BLaER1 treated with 17β-estradiol and CSF1 and Interleukin-3, amounts not matched to agents 10 nM and 100 nM (cell line): ENCODE results near the gene RBM15B.

Experiments
- H3K27ac ChIP-seq, 11 experiments: shearing (Covaris generic); formaldehyde crosslinking; 2 replicates each; pipeline ENCODE4 v1.8.1; 2022
- H3K27me3 ChIP-seq, 11 experiments: shearing (Covaris generic); formaldehyde crosslinking; 2 replicates each; pipeline ENCODE4 v1.8.1; 2022
- H3K36me3 ChIP-seq, 11 experiments: shearing (Covaris generic); formaldehyde crosslinking; 2 replicates each; pipeline ENCODE4 v1.8.1; 2022
- H3K4me1 ChIP-seq, 10 experiments: shearing (Covaris generic); formaldehyde crosslinking; 2 replicates each; pipeline ENCODE4 v1.8.1; 2022
- H3K4me2 ChIP-seq, 11 experiments: shearing (Covaris generic); formaldehyde crosslinking; 2 replicates each; pipeline ENCODE4 v1.8.1; 2022
- H3K4me3 ChIP-seq, 10 experiments: shearing (Covaris generic); formaldehyde crosslinking; 2 replicates each; pipeline ENCODE4 v1.8.1; 2022
- H3K9ac ChIP-seq, 11 experiments: shearing (Covaris generic); formaldehyde crosslinking; 2 replicates each; pipeline ENCODE4 v1.8.1; 2022
- H3K9me3 ChIP-seq, 11 experiments: shearing (Covaris generic); formaldehyde crosslinking; replicated peaks in 1 of 11; 2 replicates each; pipeline ENCODE4 v1.8.1; 2022
- H4K20me1 ChIP-seq, 11 experiments: shearing (Covaris generic); formaldehyde crosslinking; 2 replicates each; pipeline ENCODE4 v1.8.1; 2022
- Cebpa-rat ChIP-seq, 11 experiments: shearing (Covaris generic); IDR thresholded peaks; 2 replicates each; pipeline ENCODE4 v1.8.1; 2022

Gene RBM15B

DNA sequence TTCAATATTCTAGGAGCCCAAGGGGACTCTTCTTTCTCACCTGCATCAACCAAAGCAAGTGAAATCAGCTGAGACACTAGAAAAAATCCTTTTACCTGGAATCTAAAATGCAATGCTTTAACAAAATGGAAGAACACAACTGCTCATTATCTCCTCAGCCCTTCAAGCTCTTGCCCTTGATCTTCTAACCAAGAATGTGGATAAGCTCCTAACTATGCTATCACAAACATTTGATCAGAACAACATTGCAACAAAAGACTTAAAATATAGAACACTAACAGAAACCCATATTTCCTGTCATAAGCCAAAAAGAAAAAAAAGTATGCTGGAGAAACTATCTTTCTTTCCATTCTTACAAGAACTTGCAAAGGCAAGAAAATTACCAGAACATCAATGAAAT lies 12.6 kb downstream of the RBM15B start:
- no peaks in the 10 kb centered on the region for H3K9me3 ChIP-seq
- peak overlapping the region in 1 of 11 experiments; percentile 17; a peak in 2 of 22 replicates for H3K9ac ChIP-seq
- H3K27ac ChIP-seq: no peak overlapping the region; a peak in 1 of 22 replicates
- H3K36me3 ChIP-seq: peaks cover 45 to 99% (median 93%) of the 10 kb centered on the region in 11 experiments; a peak in 21 of 22 replicates
- TF ChIP-seq Cebpa-rat (IDR thresholded peaks at IDR 0.05): no peak
- H3K4me1 ChIP-seq: peaks cover 0 to 54% (median 11%) of the 10 kb centered on the region in 10 experiments; a peak in 13 of 20 replicates
- H3K4me3 ChIP-seq: no peak overlapping the region
- H3K27me3 ChIP-seq: no peaks in the 10 kb centered on the region
- H3K4me2 ChIP-seq: peak overlapping the region in 2 of 11 experiments; percentile 74 to 78; a peak in 4 of 22 replicates
- H4K20me1 ChIP-seq: peaks cover 0 to 68% (median 15%) of the 10 kb centered on the region in 11 experiments; a peak in 18 of 22 replicates

DNA sequence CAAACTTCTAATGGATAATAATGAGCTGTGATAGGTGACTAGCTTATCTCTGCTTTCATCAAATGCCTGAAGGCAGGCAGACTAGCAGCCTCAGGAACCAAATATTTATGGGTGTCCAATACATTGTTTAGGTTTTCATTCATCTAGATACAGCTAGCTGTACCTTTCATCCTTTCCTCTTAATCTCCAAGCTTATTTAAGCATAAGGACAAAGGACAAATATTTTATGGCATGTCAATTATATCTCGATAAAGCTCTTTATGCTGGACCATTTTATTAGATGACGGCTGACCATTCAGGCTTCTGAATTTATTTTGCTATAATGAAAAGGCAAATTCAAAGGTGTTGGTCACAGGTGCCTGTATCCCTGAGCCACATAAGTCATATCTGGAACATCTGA lies 16.9 kb downstream of the RBM15B start:
- TF ChIP-seq Cebpa-rat (IDR thresholded peaks at IDR 0.05): no peak
- no peak overlapping the region for H3K4me2 ChIP-seq
- peaks cover 0 to 57% (median 12%) of the 10 kb centered on the region in 11 experiments; a peak in 12 of 22 replicates for H4K20me1 ChIP-seq
- H3K36me3 ChIP-seq: peaks cover 77 to 100% (median 98%) of the 10 kb centered on the region in 11 experiments
- H3K4me1 ChIP-seq: peaks cover 0 to 12% (median 0%) of the 10 kb centered on the region in 10 experiments; a peak in 8 of 20 replicates
- H3K9ac ChIP-seq: no peak overlapping the region
- no peak overlapping the region for H3K4me3 ChIP-seq
- no peak overlapping the region for H3K27ac ChIP-seq
- H3K27me3 ChIP-seq: no peaks in the 10 kb centered on the region
- no peaks in the 10 kb centered on the region for H3K9me3 ChIP-seq

DNA sequence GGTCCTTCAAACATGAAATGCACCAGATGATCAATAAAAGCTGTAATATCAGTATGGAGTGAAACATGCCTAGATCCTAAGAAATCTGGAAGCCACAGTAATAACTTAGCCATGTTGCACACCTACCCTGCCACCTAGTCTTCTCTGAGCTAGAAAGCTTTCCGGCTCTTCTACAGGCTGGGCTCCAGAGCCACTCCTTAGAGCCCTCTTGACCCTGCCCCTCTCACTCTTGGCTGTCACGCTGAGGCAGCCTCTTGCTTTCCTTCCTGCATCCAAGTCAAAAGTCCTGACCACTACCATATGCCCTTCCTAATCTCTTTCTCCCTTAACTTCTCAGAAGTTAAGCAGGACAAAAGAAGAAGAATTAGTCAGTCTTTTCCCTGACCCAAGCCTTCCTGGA lies 17.7 kb downstream of the RBM15B start:
- no peak overlapping the region for H3K9ac ChIP-seq
- no peak overlapping the region for H3K27ac ChIP-seq
- H3K4me3 ChIP-seq: no peak overlapping the region
- peaks cover 0 to 50% (median 12%) of the 10 kb centered on the region in 11 experiments; a peak in 12 of 22 replicates for H4K20me1 ChIP-seq
- H3K36me3 ChIP-seq: peaks cover 80 to 100% (median 98%) of the 10 kb centered on the region in 11 experiments
- TF ChIP-seq Cebpa-rat (IDR thresholded peaks at IDR 0.05): no peak
- H3K9me3 ChIP-seq: no peaks in the 10 kb centered on the region
- peaks cover 0 to 4% (median 0%) of the 10 kb centered on the region in 10 experiments; a peak in 4 of 20 replicates for H3K4me1 ChIP-seq
- no peak overlapping the region for H3K4me2 ChIP-seq
- H3K27me3 ChIP-seq: no peaks in the 10 kb centered on the region

DNA sequence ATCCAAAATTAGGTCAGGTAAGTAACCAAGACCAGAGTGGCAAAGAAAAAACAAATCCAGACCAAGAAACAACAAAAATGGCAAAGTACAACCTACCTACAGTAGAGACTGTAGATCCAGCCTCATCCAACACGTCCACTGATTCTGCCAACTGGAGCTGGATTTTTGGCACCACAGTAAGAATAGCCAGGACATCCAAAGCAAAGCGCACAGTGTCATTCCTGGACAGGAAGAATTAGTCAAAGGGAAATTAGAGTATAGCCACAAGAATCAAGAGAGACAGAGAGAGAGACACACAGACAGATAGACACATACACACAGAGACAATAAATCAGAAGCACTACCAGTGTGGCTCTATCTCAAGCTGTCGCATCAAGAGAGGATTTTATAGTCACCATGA lies 31.1 kb downstream of the RBM15B start:
- no peaks in the 10 kb centered on the region for H3K4me1 ChIP-seq
- no peaks in the 10 kb centered on the region for H3K27me3 ChIP-seq
- no peak overlapping the region for H3K4me2 ChIP-seq
- no peak overlapping the region for H3K27ac ChIP-seq
- H3K36me3 ChIP-seq: peaks cover 84 to 100% (median 98%) of the 10 kb centered on the region in 11 experiments
- TF ChIP-seq Cebpa-rat (IDR thresholded peaks at IDR 0.05): no peak
- peaks cover 0 to 11% (median 0%) of the 10 kb centered on the region in 11 experiments; a peak in 5 of 22 replicates for H4K20me1 ChIP-seq
- no peaks in the 10 kb centered on the region for H3K9me3 ChIP-seq
- no peak overlapping the region for H3K4me3 ChIP-seq
- no peak overlapping the region; a peak in 1 of 22 replicates for H3K9ac ChIP-seq

DNA sequence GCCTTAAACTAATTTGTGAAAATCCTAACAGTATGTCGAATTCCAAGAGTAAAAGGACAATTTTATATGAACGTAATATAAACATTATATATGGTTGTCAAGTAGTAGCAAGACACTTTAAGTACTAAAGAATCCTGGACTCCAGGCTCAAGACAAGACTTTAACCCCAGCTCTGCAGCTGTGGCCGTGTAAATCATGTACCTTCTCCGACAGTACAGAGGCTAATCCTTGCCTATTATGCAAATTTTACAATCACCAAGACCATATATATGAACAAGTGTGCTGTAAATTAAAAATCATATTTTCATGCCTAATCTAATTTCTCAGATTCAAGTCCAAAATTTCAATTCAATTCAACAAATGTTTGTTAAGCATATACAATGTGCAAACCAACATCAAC lies 35.8 kb downstream of the RBM15B start:
- H3K27ac ChIP-seq: no peak overlapping the region
- H3K36me3 ChIP-seq: peaks cover 85 to 100% (median 98%) of the 10 kb centered on the region in 11 experiments
- H3K27me3 ChIP-seq: no peaks in the 10 kb centered on the region
- H3K4me1 ChIP-seq: no peaks in the 10 kb centered on the region
- TF ChIP-seq Cebpa-rat (IDR thresholded peaks at IDR 0.05): no peak
- H3K9ac ChIP-seq: no peak overlapping the region
- H3K9me3 ChIP-seq: no peaks in the 10 kb centered on the region
- H3K4me3 ChIP-seq: no peak overlapping the region
- H4K20me1 ChIP-seq: peaks cover 0 to 11% (median 0%) of the 10 kb centered on the region in 11 experiments; a peak in 4 of 22 replicates
- H3K4me2 ChIP-seq: no peak overlapping the region

DNA sequence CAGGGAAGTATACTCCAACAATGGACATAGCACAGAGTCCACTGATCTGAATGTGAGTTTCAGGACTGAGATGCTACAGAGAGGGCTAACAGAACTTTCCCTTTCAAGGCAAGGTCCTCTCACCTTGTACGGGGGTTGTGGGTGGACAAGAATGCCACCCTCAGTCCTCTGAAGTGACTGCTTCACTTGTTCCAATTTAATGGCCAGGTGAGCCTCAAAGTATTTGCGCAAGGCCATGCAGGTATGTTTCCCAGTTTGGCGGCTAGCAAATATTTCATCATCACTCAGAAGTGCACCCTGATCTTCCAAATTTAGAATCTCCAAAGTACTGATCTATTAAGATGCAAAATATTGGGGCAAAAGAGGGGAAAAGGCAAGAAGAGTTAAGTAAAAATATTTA lies 38.1 kb downstream of the RBM15B start:
- peaks cover 0 to 15% (median 3%) of the 10 kb centered on the region in 11 experiments; a peak in 5 of 22 replicates for H4K20me1 ChIP-seq
- H3K9me3 ChIP-seq: no peaks in the 10 kb centered on the region
- TF ChIP-seq Cebpa-rat (IDR thresholded peaks at IDR 0.05): no peak
- no peaks in the 10 kb centered on the region for H3K27me3 ChIP-seq
- H3K9ac ChIP-seq: no peak overlapping the region
- H3K4me2 ChIP-seq: no peak overlapping the region
- H3K4me3 ChIP-seq: no peak overlapping the region
- no peak overlapping the region for H3K27ac ChIP-seq
- H3K4me1 ChIP-seq: no peaks in the 10 kb centered on the region
- H3K36me3 ChIP-seq: peaks cover 88 to 100% (median 97%) of the 10 kb centered on the region in 11 experiments

DNA sequence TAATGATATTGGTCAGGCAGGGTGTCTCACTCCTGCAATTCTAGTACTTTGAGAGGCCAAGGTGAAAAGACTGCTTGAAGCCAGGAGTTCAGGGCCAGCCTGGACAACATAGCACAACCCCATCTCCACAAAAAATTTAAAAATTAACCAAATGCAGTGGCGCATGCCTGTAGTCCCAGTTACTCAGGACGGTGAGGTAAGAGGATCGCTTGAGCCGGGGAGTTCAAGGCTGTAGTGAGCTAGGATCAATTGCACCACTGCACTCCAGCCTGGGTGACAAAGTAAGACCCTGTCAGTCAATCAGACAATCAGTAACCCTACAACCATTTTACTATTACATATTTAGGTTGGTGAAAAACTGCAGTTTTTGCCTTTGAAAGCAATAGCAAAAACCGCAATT lies 43.0 kb downstream of the RBM15B start:
- H4K20me1 ChIP-seq: peaks cover 0 to 28% (median 14%) of the 10 kb centered on the region in 11 experiments; a peak in 11 of 22 replicates
- TF ChIP-seq Cebpa-rat (IDR thresholded peaks at IDR 0.05): no peak
- no peaks in the 10 kb centered on the region for H3K9me3 ChIP-seq
- no peaks in the 10 kb centered on the region for H3K27me3 ChIP-seq
- H3K9ac ChIP-seq: no peak overlapping the region
- no peaks in the 10 kb centered on the region for H3K4me1 ChIP-seq
- no peak overlapping the region for H3K4me2 ChIP-seq
- H3K36me3 ChIP-seq: peaks cover 86 to 100% (median 96%) of the 10 kb centered on the region in 11 experiments
- no peak overlapping the region for H3K4me3 ChIP-seq
- H3K27ac ChIP-seq: no peak overlapping the region

DNA sequence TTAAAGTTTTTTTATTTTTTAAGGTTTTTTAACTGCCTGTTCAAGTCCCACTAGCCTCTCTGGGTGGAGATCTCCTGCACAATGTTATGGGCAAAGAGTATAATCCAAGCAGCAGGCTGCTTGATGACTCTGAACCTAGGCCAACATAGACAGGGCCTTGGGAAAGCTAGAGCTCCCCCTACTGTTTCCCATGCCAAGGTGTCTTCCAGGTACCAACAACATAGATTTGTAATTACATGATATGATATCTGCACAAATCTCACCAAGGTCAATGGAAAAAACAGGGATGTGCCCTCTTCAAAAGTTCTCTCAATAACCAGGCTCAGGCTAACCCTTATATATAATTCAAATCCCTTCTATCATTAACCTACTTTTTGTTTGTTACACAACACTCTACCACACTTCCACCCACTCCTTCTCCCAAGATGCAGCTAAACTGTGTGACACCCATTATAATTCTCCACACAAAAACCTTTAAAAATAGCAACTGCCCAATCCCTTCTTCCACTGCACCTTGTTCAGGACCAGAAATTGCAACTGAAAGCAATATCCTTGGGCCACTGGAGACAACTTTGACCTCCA lies 43.8 kb downstream of the RBM15B start:
- H3K9me3 ChIP-seq: no peaks in the 10 kb centered on the region
- H3K4me2 ChIP-seq: no peak overlapping the region
- no peak overlapping the region for H3K27ac ChIP-seq
- H4K20me1 ChIP-seq: peaks cover 0 to 28% (median 14%) of the 10 kb centered on the region in 11 experiments; a peak in 11 of 22 replicates
- 0 out of 22 replicates have a peak overlapping the region, but pooled peaks of 2 of the 11 experiments have one; percentile 17 to 22 for H3K9ac ChIP-seq
- no peak for TF ChIP-seq Cebpa-rat (IDR thresholded peaks at IDR 0.05)
- no peaks in the 10 kb centered on the region for H3K27me3 ChIP-seq
- no peaks in the 10 kb centered on the region for H3K4me1 ChIP-seq
- H3K36me3 ChIP-seq: peaks cover 86 to 100% (median 96%) of the 10 kb centered on the region in 11 experiments
- H3K4me3 ChIP-seq: no peak overlapping the region

DNA sequence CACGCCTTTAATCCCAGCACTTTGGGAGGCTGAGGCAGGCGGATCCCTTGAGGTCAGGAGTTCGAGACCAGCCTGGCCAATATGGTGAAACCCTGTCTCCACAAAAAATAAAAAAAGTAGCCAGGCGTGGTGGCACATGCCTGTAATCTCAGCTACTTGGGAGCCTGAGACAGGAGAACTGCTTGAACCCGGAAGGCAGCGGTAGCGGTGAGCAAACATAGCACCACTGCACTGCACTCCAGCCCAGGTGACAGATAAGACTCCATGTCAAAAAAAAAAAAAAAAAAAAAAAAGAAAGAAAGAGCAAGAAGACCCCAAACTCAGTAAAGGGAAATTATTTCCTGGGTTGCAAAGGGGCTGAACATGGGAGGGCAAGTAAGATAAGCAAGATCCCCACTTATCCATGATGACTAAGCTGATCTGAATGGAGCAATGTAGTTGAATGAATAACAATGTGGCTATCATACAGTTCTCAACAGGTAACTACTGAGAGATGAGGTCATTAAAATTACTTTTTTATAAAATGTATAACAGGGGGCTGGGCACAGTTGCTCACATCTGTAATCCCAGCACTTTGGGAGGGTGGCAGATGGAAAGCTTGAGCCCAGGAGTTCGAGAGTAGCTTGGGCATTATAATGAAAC lies 46.0 kb downstream of the RBM15B start:
- H3K36me3 ChIP-seq: peaks cover 87 to 100% (median 96%) of the 10 kb centered on the region in 11 experiments

More for the DNA sequence above, 46.0 kb downstream of the RBM15B start:
- H3K4me2 ChIP-seq: no peak overlapping the region
- H3K27me3 ChIP-seq: no peaks in the 10 kb centered on the region
- H3K4me1 ChIP-seq: no peaks in the 10 kb centered on the region
- H4K20me1 ChIP-seq: peaks cover 0 to 24% (median 14%) of the 10 kb centered on the region in 11 experiments; a peak in 11 of 22 replicates
- TF ChIP-seq Cebpa-rat (IDR thresholded peaks at IDR 0.05): no peak
- H3K4me3 ChIP-seq: no peak overlapping the region
- H3K27ac ChIP-seq: no peak overlapping the region
- no peak overlapping the region for H3K9ac ChIP-seq
- no peaks in the 10 kb centered on the region for H3K9me3 ChIP-seq
